ENCODE measurements around the gene COX4I1. TPM values are rescaled to one million over a fixed set of nuclear protein-coding genes. Genes with fewer than 3 reads are reported as not detected.

COX4I1 gene
- total and polyA plus RNA-seq, 10 of the 15 experiments (the other 5 are each of a cell fraction or from before 2014, with no cell fraction given) = 480 to 1,889 (median 872) TPM

DNA sequence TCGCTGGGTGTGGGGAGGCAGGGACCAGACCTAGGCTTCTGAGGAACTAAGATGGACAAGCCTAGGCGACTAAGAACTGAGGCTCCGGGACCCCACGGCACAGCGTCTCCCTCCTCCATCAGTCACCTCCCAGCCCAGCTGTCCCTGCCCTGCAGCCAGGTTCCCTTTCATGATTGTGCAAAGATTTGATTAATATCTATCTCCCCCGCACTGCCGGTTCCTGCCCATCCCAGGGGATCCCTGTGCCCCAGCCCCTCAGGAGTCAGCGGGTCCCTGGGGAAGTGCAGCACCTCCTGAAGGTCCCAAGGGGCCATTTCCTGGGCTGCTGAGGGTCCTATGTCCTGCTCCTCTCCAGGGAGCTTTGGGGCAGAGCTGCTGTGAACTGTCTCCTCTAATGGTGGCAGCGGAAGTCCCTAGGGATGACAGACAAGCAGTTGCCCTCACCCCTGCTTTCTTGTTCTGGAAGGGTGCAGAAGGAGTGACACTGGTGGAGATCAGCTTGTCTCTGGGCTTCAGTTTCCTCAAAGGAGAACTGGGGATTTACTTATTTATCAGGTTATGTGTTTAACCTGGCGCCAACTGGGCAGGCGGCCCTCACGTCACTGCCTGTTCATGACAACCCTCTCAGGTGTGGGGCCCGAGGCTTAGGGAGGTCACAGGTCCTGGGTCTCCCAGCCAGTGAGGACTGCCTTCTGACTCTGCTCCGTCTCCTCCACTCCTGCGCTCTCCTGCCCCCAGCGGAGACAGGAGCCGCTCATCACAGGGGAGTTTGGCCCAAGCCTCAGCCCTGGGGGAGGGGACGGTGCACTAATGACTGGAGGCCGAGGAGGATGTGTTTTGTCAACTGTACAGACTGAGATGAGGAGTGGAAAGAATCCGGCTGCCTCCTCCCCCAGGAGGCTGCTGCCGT is 46.7 kb upstream of the COX4I1 start:
- SMC1A ChIA-PET (ENCODE audit: uncharacterized antibody, unreplicated experiment) = no interaction called here
- Histone ChIP-seq H3K9me3 (replicated peaks; ENCODE audit: control insufficient read depth, insufficient read depth, low read length) (no peaks in the 10 kb centered on the region), H3K4me2 (ENCODE audit: control insufficient read depth, insufficient read depth) (no peak overlapping the region; the same call in 1 of the 2 replicates), H3K36me3 (ENCODE audit: control insufficient read depth in 2 of 2, insufficient read depth in 2 of 2, low read length in 1 of 2) (no peaks in the 10 kb centered on the region), H3K79me2 (ENCODE audit: control insufficient read depth, insufficient read depth, low read length) (no peaks in the 10 kb centered on the region), H3K27me3 (replicated peaks in 1 of 2; ENCODE audit: control insufficient read depth in 2 of 2, insufficient read depth in 2 of 2, low read length in 1 of 2) (no peaks in the 10 kb centered on the region; a peak in 1 of 4 replicates), H3K27ac (ENCODE audit: control insufficient read depth, insufficient read depth) (no peak overlapping the region), H3K9ac (ENCODE audit: control insufficient read depth, insufficient read depth, low read length) (no peak overlapping the region), H2AFZ (ENCODE audit: control insufficient read depth, low read depth, low read length) (no peak overlapping the region), H3K4me1 (ENCODE audit: control insufficient read depth, insufficient read depth, low read length) (peaks cover 65% of the 10 kb centered on the region), H3K4me3 (no peak overlapping the region), H4K20me1 (ENCODE audit: control insufficient read depth, insufficient read depth) (peaks cover 3% of the 10 kb centered on the region; the same call in 1 of the 2 replicates)
- POLR2A ChIA-PET = no interaction called here
- ATAC-seq (no peak), DNase-seq (ENCODE audit: low read depth, low spot score) (no peak), FAIRE-seq (no peak)
- BruUV-seq (replicated peaks) = no TSS peak
- TF ChIP-seq WRNIP1 (IDR thresholded peaks at IDR 0.05; ENCODE audit: borderline replicate concordance, low read depth, low read length) = no peak
- TF ChIP-seq NFXL1 (IDR thresholded peaks at IDR 0.05; ENCODE audit: borderline replicate concordance) = no peak
- peak; percentile 30 for TF ChIP-seq MEF2B (IDR thresholded peaks at IDR 0.05; ENCODE audit: partially characterized antibody, poor library complexity, severe bottlenecking)
- no peak for TF ChIP-seq CEBPB (IDR thresholded peaks at IDR 0.05; ENCODE audit: borderline replicate concordance in 1 of 2, low read depth in 2 of 2, low read length in 2 of 2)
- TF ChIP-seq LARP7 (IDR thresholded peaks at IDR 0.05) = no peak
- TF ChIP-seq SREBF2 (IDR thresholded peaks at IDR 0.05; ENCODE audit: low read length) = no peak
- no peak for TF ChIP-seq IKZF1 (conservative IDR thresholded peaks at IDR 0.05)
- 0 out of 2 replicates have a peak, but pooled peaks have one; percentile 2 for TF ChIP-seq EED (IDR thresholded peaks at IDR 0.05; ENCODE audit: low read depth)
- no peak for TF ChIP-seq HDAC6 (IDR thresholded peaks at IDR 0.05; ENCODE audit: unreplicated experiment)
- in situ Hi-C loops (cut with MboI) = no loop called here
- intact Hi-C loops (cut with micrococcal nuclease; ENCODE audit: unreplicated experiment) = no loop called here
- RAD21 ChIA-PET (ENCODE audit: unreplicated experiment) = no interaction called here
- 36% methylated on average over 21 of the region's 21 CpGs for WGBS (ENCODE audit: insufficient coverage, insufficient replicate concordance, low lambda C conversion rate, missing lambda C conversion rate)
- CTCF ChIA-PET = interaction anchor here (0.9 kb wide), 1 partner anchor 35 kb away, joined by 3 read pairs; no protein-coding TSS in a partner anchor

Measured in GM12878 (cell line).